SIG-M5 (cell line): ENCODE results near the gene SGK1.

ENCODE experiments used
- DNase-seq: peaks from one replicate; lab custom pipeline; 2025; lab: John Stamatoyannopoulos, UW

SGK1 gene

GRCh38 chr6:134317471-134318131 is at the start of gene SGK1:
TSS of gene SGK1 (minus strand) at chr6:134318112. CDS start at chr6:134317460, 652 bp downstream.
- no peak for DNase-seq

- DNase-seq = no peak
Measured at GRCh38 chr6:134363323-134364039, 45.6 kb upstream of the SGK1 start.

GRCh38 chr6:134361011-134361410 is 43.1 kb upstream of the SGK1 start:
- no peak for DNase-seq

GRCh38 chr6:134359302-134359701 is 41.4 kb upstream of the SGK1 start:
- no peak for DNase-seq

GRCh38 chr6:134358320-134358719 is 40.4 kb upstream of the SGK1 start:
- DNase-seq = no peak

GRCh38 chr6:134357022-134357487 is 39.1 kb upstream of the SGK1 start:
- no peak for DNase-seq

- DNase-seq = no peak
Measured at GRCh38 chr6:134356405-134356804, 38.5 kb upstream of the SGK1 start.

- no peak for DNase-seq
Measured at GRCh38 chr6:134352786-134353480, 35.0 kb upstream of the SGK1 start.

- DNase-seq = no peak
Measured at GRCh38 chr6:134351615-134352474, 33.9 kb upstream of the SGK1 start.

GRCh38 chr6:134347885-134348805 is 30.2 kb upstream of the SGK1 start:
- DNase-seq = no peak

- no peak for DNase-seq
Measured at GRCh38 chr6:134346932-134347545, 29.1 kb upstream of the SGK1 start.

GRCh38 chr6:134345789-134346188 is 27.9 kb upstream of the SGK1 start:
- DNase-seq = no peak

- DNase-seq = no peak
Measured at GRCh38 chr6:134343066-134343465, 25.2 kb upstream of the SGK1 start.

GRCh38 chr6:134341999-134342567 is 24.2 kb upstream of the SGK1 start:
- DNase-seq = no peak

- no peak for DNase-seq
Measured at GRCh38 chr6:134340179-134340975, 22.5 kb upstream of the SGK1 start.

- no peak for DNase-seq
Measured at GRCh38 chr6:134339216-134339615, 21.3 kb upstream of the SGK1 start.

- no peak for DNase-seq
Measured at GRCh38 chr6:134331256-134331655, 13.3 kb upstream of the SGK1 start.

- no peak for DNase-seq
Measured at GRCh38 chr6:134330555-134330954, 12.6 kb upstream of the SGK1 start.

GRCh38 chr6:134328792-134329191 is 10.9 kb upstream of the SGK1 start:
- no peak for DNase-seq
